GM12878 (cell line): Measurements from ENCODE around the gene ACVR1. TPM values are rescaled to one million over a fixed set of nuclear protein-coding genes. Genes with fewer than 3 reads are reported as not detected.
"Not testable (repeated sequence)": the region's sequence is repeated elsewhere in the genome, so short reads cannot be mapped to it uniquely, and the experiment has no call there.

ENCODE experiments used
- ATAC-seq: fragments of 200-7000 bp; cut with Tn5 transposase; 3 replicates; pipeline ENCODE4 v1.9.1; 2020; ENCODE audit warnings: mild to moderate bottlenecking, moderate library complexity
- BruUV-seq: library from RNA; stranded (reverse); fragments of 400-500 nt; replicated peaks from 2 replicates; lab custom pipeline; 2021; lab: Mats Ljungman, UMichigan
- CTCF ChIA-PET: fragments of 300-600 bp; sonication (Branson Sonifier 250); formaldehyde crosslinking; extraction: SDS; loops from one replicate; lab custom pipeline; 2021; ENCODE audit warnings: inconsistent platforms; lab: Yijun Ruan, JAX
- POLR2A ChIA-PET: fragments of 350-600 bp; formaldehyde crosslinking; extraction: SDS; loops from one replicate; lab custom pipeline; 2021; ENCODE audit warnings: inconsistent platforms; lab: Charles Lee
- RAD21 ChIA-PET: fragments of 300-600 bp; sonication (Branson Sonifier 250); formaldehyde crosslinking; loops from one replicate; lab custom pipeline; 2023; ENCODE audit warnings: antibody characterized with exemption; ENCODE audit not compliant: unreplicated experiment; lab: Charles Lee
- SMC1A ChIA-PET: fragments of 300-600 bp; sonication (Branson Sonifier 250); formaldehyde crosslinking; loops from one replicate; lab custom pipeline; 2023; ENCODE audit not compliant: unreplicated experiment, uncharacterized antibody; lab: Charles Lee
- DNase-seq: peaks from one replicate; pipeline ENCODE4 v3.0.0-alpha.2; 2011; ENCODE audit warnings: low read depth, low spot score
- FAIRE-seq: peaks from 3 replicates; lab custom pipeline; 2011; peaks lifted over from hg19 to GRCh38; lab: Jason Lieb, UNC
- H2AFZ ChIP-seq: 2 replicates; pipeline ENCODE4 v1.6.0; 2011; ENCODE audit warnings: low read depth, low read length, control low read depth; ENCODE audit not compliant: control insufficient read depth
- H3K27ac ChIP-seq: 2 replicates; pipeline ENCODE4 v1.5.1; 2011; ENCODE audit warnings: control low read depth; ENCODE audit not compliant: control insufficient read depth, insufficient read depth
- H3K27me3 ChIP-seq, 2 experiments: replicated peaks in 1 of 2; 2 replicates each; pipeline versions ENCODE4 v1.6.0 to v1.6.1; 2011; ENCODE audit warnings: low read length in 1 of 2; ENCODE audit not compliant: control insufficient read depth in 2 of 2, insufficient read depth in 2 of 2
- H3K36me3 ChIP-seq, 2 experiments: 2 replicates each; pipeline ENCODE4 v1.5.1; 2011; ENCODE audit warnings: low read length in 1 of 2; ENCODE audit not compliant: control insufficient read depth in 2 of 2, insufficient read depth in 2 of 2
- H3K4me1 ChIP-seq: 2 replicates; pipeline ENCODE4 v1.6.1; 2011; ENCODE audit warnings: mild to moderate bottlenecking, low read length, moderate library complexity, mixed read lengths; ENCODE audit not compliant: control insufficient read depth, insufficient read depth
- H3K4me2 ChIP-seq: 2 replicates; pipeline ENCODE4 v1.6.0; 2011; ENCODE audit warnings: control low read depth; ENCODE audit not compliant: control insufficient read depth, insufficient read depth
- H3K4me3 ChIP-seq: fragments of 200-600 bp; sonication (generic); 2 replicates; pipeline ENCODE4 v1.5.1; 2016
- H3K79me2 ChIP-seq: 2 replicates; pipeline ENCODE4 v1.6.0; 2011; ENCODE audit warnings: low read length; ENCODE audit not compliant: control insufficient read depth, insufficient read depth
- H3K9ac ChIP-seq: 2 replicates; pipeline ENCODE4 v1.8.0; 2011; ENCODE audit warnings: low read length, control low read depth, mixed read lengths; ENCODE audit not compliant: control insufficient read depth, insufficient read depth
- H3K9me3 ChIP-seq: replicated peaks from 3 replicates; pipeline ENCODE4 v1.5.1; 2011; ENCODE audit warnings: mild to moderate bottlenecking, low read length; ENCODE audit not compliant: control insufficient read depth, insufficient read depth
- H4K20me1 ChIP-seq: 2 replicates; pipeline ENCODE4 v1.6.0; 2011; ENCODE audit not compliant: control insufficient read depth, insufficient read depth
- CEBPZ ChIP-seq: fragments of 150-350 bp; IDR thresholded peaks from 2 replicates; pipeline ENCODE4 v1.6.1; 2016; ENCODE audit warnings: low read depth, low read length
- CUX1 ChIP-seq: IDR thresholded peaks from 2 replicates; pipeline ENCODE4 v1.6.1; 2012; ENCODE audit warnings: improper control_type of control experiment, low read depth, low read length; ENCODE audit not compliant: insufficient replicate concordance
- MEF2B ChIP-seq: fragments of 450-650 bp; IDR thresholded peaks from 2 replicates; pipeline ENCODE4 v1.6.1; 2018; ENCODE audit warnings: mild to moderate bottlenecking, moderate library complexity; ENCODE audit not compliant: partially characterized antibody, poor library complexity, severe bottlenecking
- POLR2A ChIP-seq: IDR thresholded peaks from 2 replicates; pipeline ENCODE4 v1.6.1; 2011; ENCODE audit warnings: low read depth, mild to moderate bottlenecking, low read length
- SMC3 ChIP-seq: IDR thresholded peaks from 2 replicates; pipeline ENCODE4 v1.6.1; 2011; ENCODE audit warnings: low read length, improper control_type of control experiment, borderline replicate concordance
- WGBS: methylation state at CpG from one replicate; pipeline ENCODE4 v1.1.6; 2016; ENCODE audit warnings: low lambda C conversion rate; ENCODE audit not compliant: insufficient replicate concordance, insufficient coverage; ENCODE audit errors: missing lambda C conversion rate; 5-methylcytosine and 5-hydroxymethylcytosine counted together
- in situ Hi-C: fragments of 300-500 bp; cut with MboI; formaldehyde crosslinking; loops from 9 replicates; pipeline ENCODE4 v1.14.3; 2018; ENCODE audit warnings: mixed read lengths
- intact Hi-C: fragments of 100-400 bp; cut with micrococcal nuclease; formaldehyde crosslinking; loops from one replicate; pipeline ENCODE4 v1.14.2; 2022; ENCODE audit not compliant: unreplicated experiment
- polyA plus RNA-seq, 11 experiments: library from polyadenylated mRNA; depleted of rRNA in 4 of 11; unstranded in 6 of 11; stranded (reverse) in 5 of 11; fragments of >200 nt; fragmentation: Nextera tagmentation in 4 of 11; fragmentation: Illumina TruSeq in 1 of 11; extraction: Ambion mirVana in 4 of 11; extraction: Trizol in 1 of 11; gene quantifications; 1 replicate in 1 of 11; 2 replicates in 10 of 11; pipeline versions ENCODE4 v1.2.1 to v1.2.3, GENCODE V29; 2011 to 2016; ENCODE audit warnings: inconsistent platforms in 2 of 11, missing spikeins in 2 of 11, low read depth in 1 of 11
- total RNA-seq, 4 experiments: library from RNA; depleted of rRNA in 3 of 4; stranded (reverse); fragments of >200 nt in 3 of 4; fragmentation: Illumina TruSeq in 1 of 4; extraction: Trizol in 1 of 4; gene quantifications; 2 replicates each; pipeline versions ENCODE4 v1.2.1 to v1.2.3, GENCODE V29; 2013 to 2021

The ACVR1 gene
- total and polyA plus RNA-seq, 10 of the 15 experiments (the other 5 are each of a cell fraction or from before 2014, with no cell fraction given): 0.06 to 0.24 (median 0.14) TPM; not detected in 4

GRCh38 chr2:157756447-157756846 lies 119.7 kb downstream of the ACVR1 start:
- H3K4me3 ChIP-seq, CTCF ChIA-PET, ATAC-seq, intact Hi-C loops, H2AFZ ChIP-seq, FAIRE-seq, H3K36me3 ChIP-seq, H4K20me1 ChIP-seq, H3K4me1 ChIP-seq, BruUV-seq, H3K27me3 ChIP-seq, DNase-seq, RAD21 ChIA-PET, H3K9ac ChIP-seq, H3K79me2 ChIP-seq, H3K27ac ChIP-seq, H3K9me3 ChIP-seq, SMC1A ChIA-PET, H3K4me2 ChIP-seq, POLR2A ChIA-PET: not testable (repeated sequence)
- in situ Hi-C loops: loop anchor here (10.0 kb wide), 1 partner anchor 452 kb away; no protein-coding TSS in a partner anchor
- WGBS: 88% methylated on average over 5 of the region's 5 CpGs

GRCh38 chr2:157751462-157752058 lies 124.6 kb downstream of the ACVR1 start:
- Histone ChIP-seq H3K9me3 (no peaks in the 10 kb centered on the region), H3K4me3 (no peak overlapping the region), H3K4me1 (no peaks in the 10 kb centered on the region; the same call in 1 of the 2 replicates), H3K27ac (no peak overlapping the region), H3K36me3 (no peaks in the 10 kb centered on the region), H4K20me1 (no peaks in the 10 kb centered on the region), H2AFZ (no peak overlapping the region), H3K4me2 (no peak overlapping the region), H3K9ac (no peak overlapping the region), H3K27me3 (no peaks in the 10 kb centered on the region), H3K79me2 (no peaks in the 10 kb centered on the region)
- intact Hi-C loops (loop anchor here (1.0 to 2.0 kb wide), 2 partner anchors 259 to 449 kb away; no protein-coding TSS in a partner anchor), in situ Hi-C loops (loop anchor here (10.0 kb wide), 1 partner anchor 447 kb away; no protein-coding TSS in a partner anchor)
- FAIRE-seq (no peak), ATAC-seq (peak; percentile 79), DNase-seq (peak; percentile 36)
- no TSS peak for BruUV-seq
- ChIA-PET POLR2A (no interaction called here), CTCF (interaction anchor here (0.7 to 4.7 kb wide), 13 partner anchors 46 to 450 kb away, joined by 3 to 27 read pairs (median 4); no protein-coding TSS in a partner anchor), SMC1A (interaction anchor here (0.9 to 3.6 kb wide), 5 partner anchors 260 to 449 kb away, joined by 3 to 15 read pairs (median 4); partner anchors contain the start of gene CYTIP), RAD21 (interaction anchor here (1.1 kb wide), 1 partner anchor 241 kb away, joined by 3 read pairs; no protein-coding TSS in a partner anchor)
- 38% methylated on average over 6 of the region's 6 CpGs for WGBS
- TF ChIP-seq CUX1 (no peak), MEF2B (peak; percentile 70), POLR2A (no peak), CEBPZ (no peak), SMC3 (peak; percentile 51; the same call in 1 of the 2 replicates)
